Neural cell (in vitro differentiated cells): ENCODE measurements around the gene ZNF266. TPM values are rescaled to one million over a fixed set of nuclear protein-coding genes. Genes with fewer than 3 reads are reported as not detected.

ENCODE experiments used
- H2AFZ ChIP-seq: fragments of 200-600, 300-800 bp; sonication (generic), shearing (Covaris generic); 2 replicates; pipeline ENCODE4 v1.6.0; 2014; ENCODE audit warnings: low read depth, mild to moderate bottlenecking, antibody characterized with exemption, low read length, moderate library complexity
- H3F3A ChIP-seq: fragments of 200-600 bp; shearing (Covaris generic); 2 replicates; pipeline ENCODE4 v1.6.1; 2016; ENCODE audit warnings: mild to moderate bottlenecking, moderate library complexity, mixed read lengths, antibody characterized with exemption, low read length; ENCODE audit not compliant: insufficient read depth, poor library complexity, severe bottlenecking
- H3K27ac ChIP-seq: fragments of 200-600, 300-800 bp; sonication (generic), shearing (Covaris generic); 2 replicates; pipeline ENCODE4 v1.5.1; 2014; ENCODE audit warnings: mild to moderate bottlenecking, low read length, moderate library complexity
- H3K27me3 ChIP-seq: fragments of 300-800, 200-600 bp; sonication (generic), shearing (Covaris generic); 2 replicates; pipeline ENCODE4 v1.6.0; 2014; ENCODE audit warnings: mild to moderate bottlenecking, low read depth, low read length, moderate library complexity; ENCODE audit not compliant: insufficient read depth
- H3K36me3 ChIP-seq: fragments of 300-800, 200-600 bp; sonication (generic), shearing (Covaris generic); 2 replicates; pipeline ENCODE4 v1.5.1; 2014; ENCODE audit warnings: mild to moderate bottlenecking, antibody characterized with exemption, low read length, moderate library complexity; ENCODE audit not compliant: insufficient read depth
- H3K4me2 ChIP-seq: fragments of 300-800, 200-600 bp; sonication (generic), shearing (Covaris generic); 2 replicates; pipeline ENCODE4 v1.6.0; 2014; ENCODE audit warnings: mild to moderate bottlenecking, low read length
- H3K4me3 ChIP-seq: fragments of 300-800, 200-600 bp; sonication (generic), shearing (Covaris generic); 2 replicates; pipeline ENCODE4 v1.5.1; 2014; ENCODE audit warnings: mild to moderate bottlenecking, low read length, moderate library complexity
- H3K79me2 ChIP-seq: fragments of 200-600 bp; shearing (Covaris generic); replicated peaks from 2 replicates; pipeline ENCODE4 v1.6.0; 2014; ENCODE audit warnings: mild to moderate bottlenecking, low read length, moderate library complexity; ENCODE audit not compliant: insufficient read depth
- H3K9ac ChIP-seq: fragments of 300-800, 200-600 bp; sonication (generic), shearing (Covaris generic); 2 replicates; pipeline ENCODE4 v1.6.1; 2016; ENCODE audit warnings: mild to moderate bottlenecking, low read length, mixed read lengths
- H3K9me2 ChIP-seq: fragments of 200-600 bp; shearing (Covaris generic); 2 replicates; pipeline ENCODE4 v1.6.1; 2016; ENCODE audit warnings: mild to moderate bottlenecking, low read length, mixed read lengths; ENCODE audit not compliant: insufficient read depth
- H3K9me3 ChIP-seq: fragments of 200-600, 300-800 bp; sonication (generic), shearing (Covaris generic); 2 replicates; pipeline ENCODE4 v1.6.1; 2016; ENCODE audit warnings: mild to moderate bottlenecking, mixed run types, low read length, moderate library complexity, mixed read lengths
- H4K20me1 ChIP-seq: fragments of 200-600 bp; shearing (Covaris generic); 2 replicates; pipeline ENCODE4 v1.6.1; 2016; ENCODE audit warnings: mild to moderate bottlenecking, mixed run types; ENCODE audit not compliant: insufficient read depth
- EP300 ChIP-seq: fragments of 450-650 bp; conservative IDR thresholded peaks from 2 replicates; pipeline ENCODE4 v1.6.1; 2014; ENCODE audit warnings: antibody characterized with exemption, mild to moderate bottlenecking, moderate library complexity; ENCODE audit not compliant: poor library complexity, severe bottlenecking
- EZH2 ChIP-seq: fragments of 200-600, 300-800 bp; shearing (Covaris generic), sonication (generic); IDR thresholded peaks from 2 replicates; pipeline ENCODE4 v1.6.1; 2014; ENCODE audit warnings: antibody characterized with exemption, low read length, borderline replicate concordance, mild to moderate bottlenecking; ENCODE audit not compliant: insufficient read depth, poor library complexity, severe bottlenecking
- MXI1 ChIP-seq: fragments of 450-650 bp; conservative IDR thresholded peaks from 2 replicates; pipeline ENCODE4 v1.6.1; 2014; ENCODE audit warnings: antibody characterized with exemption, mild to moderate bottlenecking; ENCODE audit not compliant: poor library complexity, severe bottlenecking
- POLR2AphosphoS5 ChIP-seq: IDR thresholded peaks from 2 replicates; pipeline ENCODE4 v1.6.1; 2012
- RAD21 ChIP-seq: fragments of 450-650 bp; conservative IDR thresholded peaks from 2 replicates; pipeline ENCODE4 v1.6.1; 2014; ENCODE audit warnings: antibody characterized with exemption, mild to moderate bottlenecking, moderate library complexity
- REST ChIP-seq: IDR thresholded peaks from 2 replicates; pipeline ENCODE4 v1.6.1; 2012; ENCODE audit warnings: borderline replicate concordance
- SMC3 ChIP-seq: fragments of 450-650 bp; conservative IDR thresholded peaks from 2 replicates; pipeline ENCODE4 v1.6.1; 2014; ENCODE audit warnings: antibody characterized with exemption, mild to moderate bottlenecking, moderate library complexity; ENCODE audit not compliant: poor library complexity
- TAF1 ChIP-seq: IDR thresholded peaks from 2 replicates; pipeline ENCODE4 v1.6.1; 2012; ENCODE audit warnings: low read depth
- polyA plus RNA-seq: library from polyadenylated mRNA; depleted of rRNA; stranded (reverse); fragments of >200 nt; gene quantifications from 2 replicates; pipeline ENCODE4 v1.2.3, GENCODE V29; 2014
- TF ChIP-seq, protein P1 (sequence below): fragments of 450-650 bp; IDR thresholded peaks from 2 replicates; pipeline ENCODE4 v1.5.1; 2014; ENCODE audit warnings: antibody characterized with exemption, mild to moderate bottlenecking, moderate library complexity; ENCODE audit not compliant: poor library complexity, severe bottlenecking

ZNF266 gene
- polyA plus RNA-seq, 1 donor from 2014 or later: 67.6 TPM

GRCh38 chr19:9362905-9363304 is 72.5 kb downstream of the ZNF266 start, which contains the start of gene ZNF177:
Gene ZNF177 (plus strand): TSS chr19:9363013. CDS start chr19:9378312, 15,299 bp downstream.
- Histone ChIP-seq H3K9me2 (no peaks in the 10 kb centered on the region), H3K27ac (no peak within 1 kb of the TSS), H3K36me3 (peaks cover 35% of the 10 kb centered on the region), H3K79me2 (no peaks in the 10 kb centered on the region), H4K20me1 (no peaks in the 10 kb centered on the region), H3K4me3 (no peak within 1 kb of the TSS), H3F3A (no peaks in the 10 kb centered on the region), H3K9ac (no peak within 1 kb of the TSS), H2AFZ (no peak within 1 kb of the TSS), H3K27me3 (no peaks in the 10 kb centered on the region), H3K4me2 (no peak within 1 kb of the TSS), H3K9me3 (peaks cover 19% of the 10 kb centered on the region)
- TF ChIP-seq, protein P1, sequence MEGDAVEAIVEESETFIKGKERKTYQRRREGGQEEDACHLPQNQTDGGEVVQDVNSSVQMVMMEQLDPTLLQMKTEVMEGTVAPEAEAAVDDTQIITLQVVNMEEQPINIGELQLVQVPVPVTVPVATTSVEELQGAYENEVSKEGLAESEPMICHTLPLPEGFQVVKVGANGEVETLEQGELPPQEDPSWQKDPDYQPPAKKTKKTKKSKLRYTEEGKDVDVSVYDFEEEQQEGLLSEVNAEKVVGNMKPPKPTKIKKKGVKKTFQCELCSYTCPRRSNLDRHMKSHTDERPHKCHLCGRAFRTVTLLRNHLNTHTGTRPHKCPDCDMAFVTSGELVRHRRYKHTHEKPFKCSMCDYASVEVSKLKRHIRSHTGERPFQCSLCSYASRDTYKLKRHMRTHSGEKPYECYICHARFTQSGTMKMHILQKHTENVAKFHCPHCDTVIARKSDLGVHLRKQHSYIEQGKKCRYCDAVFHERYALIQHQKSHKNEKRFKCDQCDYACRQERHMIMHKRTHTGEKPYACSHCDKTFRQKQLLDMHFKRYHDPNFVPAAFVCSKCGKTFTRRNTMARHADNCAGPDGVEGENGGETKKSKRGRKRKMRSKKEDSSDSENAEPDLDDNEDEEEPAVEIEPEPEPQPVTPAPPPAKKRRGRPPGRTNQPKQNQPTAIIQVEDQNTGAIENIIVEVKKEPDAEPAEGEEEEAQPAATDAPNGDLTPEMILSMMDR: no peak
- TF ChIP-seq TAF1: no peak
- no peak for TF ChIP-seq REST
- no peak for TF ChIP-seq SMC3
- no peak for TF ChIP-seq EP300
- no peak for TF ChIP-seq EZH2
- no peak for TF ChIP-seq POLR2AphosphoS5
- no peak for TF ChIP-seq MXI1
- no peak for TF ChIP-seq RAD21

Other genes with a start within 250 kb of the ZNF266 start
- gene OR7D4, start 216.0 kb downstream of the ZNF266 start, polyA plus RNA-seq: not detected in 2 replicates
- not detected in 2 replicates for gene OR7E24, start 184.6 kb downstream of the ZNF266 start, polyA plus RNA-seq
- 13.5 and 21.7 TPM in 2 replicates for gene ZNF699, start 125.7 kb downstream of the ZNF266 start, polyA plus RNA-seq
- 50.4 and 57.7 TPM in 2 replicates for gene ZNF559, start 111.4 kb downstream of the ZNF266 start, polyA plus RNA-seq
- 51.0 and 61.1 TPM in 2 replicates for gene ZNF177, start 72.6 kb downstream of the ZNF266 start, polyA plus RNA-seq
- gene ZNF560, start 63.0 kb upstream of the ZNF266 start, polyA plus RNA-seq: 0.52 and 0.61 TPM in 2 replicates
- gene ZNF426, start 103.1 kb upstream of the ZNF266 start, polyA plus RNA-seq: 12.2 and 14.3 TPM in 2 replicates
- gene ZNF121, start 148.9 kb upstream of the ZNF266 start, polyA plus RNA-seq: 29.5 and 32.4 TPM in 2 replicates
- gene ZNF561, start 185.7 kb upstream of the ZNF266 start, polyA plus RNA-seq: 24.6 and 35.5 TPM in 2 replicates
- gene ZNF562, start 239.5 kb upstream of the ZNF266 start, polyA plus RNA-seq: 0.01 and 0.08 TPM in 2 replicates